HG03139 (cell line): Measurements from ENCODE around the gene SCAANT1.
A peak's percentile ranks its signal among the peaks of the same experiment; 100 is the strongest.

Experiments used
- ATAC-seq: cut with Tn5 transposase; IDR thresholded peaks from one replicate; pipeline ENCODE4 v1.9.1; 2021; ENCODE audit not compliant: unreplicated experiment

SCAANT1 gene

DNA sequence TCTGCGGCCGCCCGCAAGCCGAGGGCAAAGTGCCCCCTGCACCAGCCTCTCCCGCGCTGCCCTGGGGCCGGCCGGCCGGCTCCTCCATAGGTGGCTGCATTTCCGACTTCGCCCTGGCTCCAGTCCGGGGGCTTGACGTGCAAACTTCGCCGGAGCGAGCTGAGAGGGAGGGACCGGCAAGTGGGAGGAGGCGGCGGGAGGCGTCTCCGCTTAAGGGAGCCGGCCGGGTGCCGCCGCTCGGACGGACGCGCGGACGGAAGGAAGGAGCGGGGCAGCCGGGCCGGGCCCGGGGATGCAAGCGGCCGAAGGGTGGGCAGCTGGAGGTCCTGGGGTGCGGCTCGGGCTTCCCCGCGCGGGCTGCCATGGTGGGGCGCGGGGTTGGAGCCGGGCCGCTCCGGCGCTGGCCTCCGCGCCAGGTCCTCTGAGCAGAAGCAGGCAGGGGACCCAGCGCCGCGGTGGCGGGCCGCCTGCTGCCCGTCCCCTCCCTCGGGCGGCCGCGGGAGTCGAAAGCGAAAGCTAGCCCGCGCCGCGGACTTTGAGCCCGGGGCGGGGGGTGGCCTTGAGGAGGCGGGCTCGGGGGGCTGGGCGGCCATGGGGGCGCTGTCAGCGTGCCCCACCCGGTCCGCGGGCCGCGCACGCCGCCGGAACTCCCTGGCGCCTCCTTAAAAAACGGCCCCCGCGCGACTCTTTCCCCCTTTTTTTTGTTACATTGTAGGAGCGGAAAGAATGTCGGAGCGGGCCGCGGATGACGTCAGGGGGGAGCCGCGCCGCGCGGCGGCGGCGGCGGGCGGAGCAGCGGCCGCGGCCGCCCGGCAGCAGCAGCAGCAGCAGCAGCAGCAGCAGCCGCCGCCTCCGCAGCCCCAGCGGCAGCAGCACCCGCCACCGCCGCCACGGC, at the start of gene SCAANT1:
Gene SCAANT1 (minus strand): TSS at position 511 of the 895 bp plus-strand sequence.
- peak; percentile 69 for ATAC-seq

DNA sequence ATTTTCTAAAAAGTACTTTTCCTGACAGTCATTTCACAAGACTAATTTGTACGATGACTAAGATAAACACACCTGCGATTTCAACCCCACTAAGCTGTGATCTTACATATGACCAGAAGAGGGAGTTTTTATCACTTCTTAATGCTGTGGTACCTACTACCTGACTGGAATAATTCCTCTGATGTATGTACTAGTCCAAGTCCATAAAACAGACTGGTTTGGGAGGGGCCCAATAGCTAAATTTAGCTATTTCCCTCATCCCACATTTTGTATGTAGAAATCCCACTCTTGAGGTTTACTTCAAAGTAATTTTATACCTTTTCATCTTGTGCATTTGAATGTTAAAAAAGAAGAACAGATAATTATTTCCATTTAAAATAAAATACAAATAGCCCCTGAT, 49.7 kb upstream of the SCAANT1 start:
- ATAC-seq = peak; percentile 75

DNA sequence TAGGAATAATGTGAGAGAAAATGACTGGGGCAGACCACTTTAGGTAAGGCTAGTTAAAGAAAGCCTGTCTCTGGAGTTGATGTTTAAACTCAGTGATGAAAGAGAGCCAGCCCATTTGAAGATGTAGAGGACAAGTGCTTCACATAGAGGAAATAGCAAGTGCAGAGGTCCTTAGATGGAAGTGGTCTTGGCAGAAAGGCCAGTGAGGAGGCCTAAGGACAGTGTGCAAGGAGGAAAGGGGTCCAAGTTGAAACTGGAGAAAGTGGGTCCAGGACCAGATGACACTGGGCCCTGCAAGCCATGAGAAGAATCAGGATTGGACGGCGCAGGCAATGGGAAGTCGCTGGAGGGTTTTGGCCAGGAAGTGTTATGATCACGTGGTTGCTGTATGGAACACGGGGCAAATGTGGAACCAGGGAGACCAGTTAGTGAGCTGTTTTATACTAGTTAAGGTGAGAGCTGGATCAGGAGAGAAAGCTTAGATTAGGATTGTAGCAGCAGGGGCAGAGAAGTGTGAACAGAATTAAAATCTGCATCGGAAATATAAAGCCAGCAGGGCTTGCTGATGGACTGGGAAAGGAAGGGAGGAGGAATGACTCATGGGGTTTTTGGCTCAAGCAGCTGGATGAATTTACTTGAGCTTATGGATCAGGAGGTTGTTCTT, 48.0 kb upstream of the SCAANT1 start:
- peak; percentile 41 for ATAC-seq

DNA sequence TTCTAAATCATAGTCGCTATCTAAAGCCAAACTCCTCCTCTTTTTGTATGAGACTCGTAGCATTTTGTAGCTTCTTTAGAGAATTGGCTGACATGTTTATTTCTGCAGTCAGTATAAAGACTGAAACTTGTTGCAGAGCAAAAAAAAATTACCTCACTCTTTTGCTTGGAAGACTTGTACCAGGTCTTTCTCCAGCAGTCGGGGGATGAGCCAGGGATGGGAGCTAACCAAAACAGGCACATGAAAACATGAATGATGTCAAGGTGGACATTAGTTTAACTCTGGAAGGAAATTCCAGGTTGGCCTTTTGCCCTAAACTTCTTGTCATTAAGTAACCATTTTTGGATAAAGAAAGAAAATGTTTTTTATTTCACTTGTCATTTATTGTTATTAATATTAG, 47.0 kb upstream of the SCAANT1 start:
- ATAC-seq = no peak

DNA sequence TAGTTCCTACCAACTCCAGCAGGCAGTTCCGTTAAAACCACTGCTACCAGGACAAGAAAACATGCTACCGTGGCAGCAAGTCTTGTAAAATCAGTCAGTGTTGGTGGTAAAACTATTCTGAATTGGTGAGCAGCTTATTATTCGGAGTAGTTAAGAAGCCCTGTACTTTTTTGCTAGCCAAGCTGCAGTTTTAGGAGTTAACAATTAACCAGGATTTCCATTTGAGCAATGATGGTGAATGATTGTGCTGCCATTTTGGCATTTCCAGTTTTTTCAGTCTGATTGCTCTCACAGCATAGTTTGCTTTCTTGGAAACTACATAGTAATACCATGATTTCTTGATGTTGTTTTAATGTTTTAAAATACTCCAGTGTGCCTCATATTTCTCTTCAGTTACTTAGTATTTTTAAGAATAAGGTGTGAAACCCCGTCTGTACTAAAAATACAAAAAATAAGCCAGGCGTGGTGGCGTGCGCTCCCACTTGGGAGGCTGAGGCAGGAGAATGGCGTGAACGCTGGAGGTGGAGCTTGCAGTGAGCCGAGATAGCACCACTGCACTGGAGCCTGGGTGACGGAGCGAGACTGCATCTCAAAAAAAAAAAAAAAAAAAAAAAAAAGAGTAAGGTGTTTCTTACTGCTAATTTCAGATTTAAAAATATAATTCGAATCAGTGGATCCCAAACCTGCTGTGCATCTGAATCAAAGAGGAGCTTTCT, 43.8 kb upstream of the SCAANT1 start:
- ATAC-seq = no peak

DNA sequence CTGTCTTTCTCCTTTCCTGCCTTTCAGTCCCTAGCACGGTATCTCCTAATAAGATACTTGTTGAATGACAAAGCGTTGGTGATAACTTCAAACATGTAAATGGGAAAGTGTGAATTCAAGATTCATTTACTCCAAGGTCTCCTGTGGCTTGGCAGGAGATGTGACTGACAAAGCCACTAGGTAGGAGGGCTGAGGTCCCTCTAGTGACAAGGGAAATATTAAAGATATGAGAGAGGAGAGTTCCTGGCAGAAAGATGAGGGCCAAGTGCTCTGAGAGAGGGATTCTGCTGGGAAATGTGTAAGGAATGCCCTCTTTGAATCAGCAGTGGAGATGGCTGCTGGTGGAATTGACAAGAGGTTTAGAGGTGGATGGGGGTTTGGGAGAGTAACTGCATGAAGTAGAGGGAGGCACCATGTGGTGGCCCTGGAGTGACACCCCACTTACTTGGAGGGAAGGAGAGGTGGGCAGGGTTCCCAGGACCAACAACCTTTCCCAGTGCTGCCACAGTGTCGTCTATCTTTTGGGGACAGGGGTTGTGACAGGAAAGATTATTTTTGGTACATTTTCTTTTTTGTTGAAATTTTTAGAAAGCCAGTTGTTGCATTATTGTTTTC, 43.0 kb upstream of the SCAANT1 start:
- no peak for ATAC-seq

DNA sequence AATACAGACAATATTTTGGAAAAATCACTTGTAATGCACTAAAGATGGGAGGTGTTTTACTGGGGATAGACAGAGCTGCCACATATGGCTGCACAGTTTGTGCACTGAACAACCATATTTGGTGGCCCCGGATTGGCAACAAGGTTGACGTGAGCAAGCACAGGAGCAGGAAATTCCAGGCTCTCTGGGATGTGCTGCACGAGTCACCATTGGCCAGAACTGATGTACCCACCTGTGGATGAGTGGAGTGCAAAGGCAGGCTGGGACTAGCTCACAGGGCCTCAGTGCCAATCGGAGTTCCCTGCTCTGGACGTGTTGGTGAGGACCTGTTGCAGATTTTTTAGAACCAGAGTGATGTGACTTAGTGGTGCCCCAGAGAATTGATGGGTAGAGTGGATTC, 42.0 kb upstream of the SCAANT1 start:
- ATAC-seq = no peak

DNA sequence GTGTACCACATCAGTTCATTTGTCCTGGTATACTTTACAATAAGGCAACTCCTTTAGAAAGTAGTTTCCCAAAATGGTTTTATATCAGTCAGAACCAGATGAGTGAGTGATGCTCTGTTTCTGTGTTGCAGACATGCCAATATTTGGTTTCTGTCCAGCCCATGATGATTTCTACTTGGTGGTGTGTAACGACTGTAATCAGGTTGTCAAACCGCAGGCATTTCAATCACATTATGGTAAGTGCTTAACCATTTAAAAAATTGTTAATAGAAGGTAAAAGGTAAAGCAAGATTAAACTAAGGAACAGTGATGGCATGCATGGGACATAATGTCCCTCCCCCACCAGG, 40.0 kb upstream of the SCAANT1 start:
- ATAC-seq = no peak

DNA sequence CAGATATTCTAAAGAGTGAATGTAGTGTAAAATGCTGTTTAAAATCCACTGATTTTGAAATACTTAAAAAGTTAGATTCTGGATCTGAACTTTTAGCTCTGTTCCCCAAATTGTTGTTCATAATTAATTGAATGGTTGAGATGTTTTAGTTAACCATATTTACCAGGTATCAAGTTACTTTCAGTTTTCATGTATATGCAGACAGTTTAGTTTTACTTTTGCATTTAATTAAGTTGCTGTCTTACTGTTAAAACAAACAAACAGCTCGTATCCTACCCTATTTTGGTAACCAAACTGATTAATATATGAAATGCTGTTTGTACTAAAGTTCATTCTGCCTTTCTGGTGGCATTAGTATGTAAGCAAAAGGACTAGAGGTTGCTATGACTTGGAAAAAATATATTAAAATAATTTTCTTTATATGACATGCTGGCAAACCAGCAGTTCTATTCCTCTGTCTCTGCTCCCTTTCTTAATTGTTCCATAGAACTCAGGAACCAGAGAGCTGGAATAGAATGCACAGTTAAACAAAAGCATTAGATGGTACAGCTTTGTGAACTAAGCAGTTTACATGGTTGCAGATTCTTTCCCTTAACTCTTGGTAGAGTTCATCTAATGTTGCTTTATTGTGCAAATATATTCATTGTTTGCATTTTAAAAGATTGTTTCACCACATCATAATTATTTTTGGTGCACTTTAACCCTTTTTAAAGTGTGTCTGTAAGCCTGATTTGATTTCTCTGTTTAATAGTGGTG, 39.5 kb upstream of the SCAANT1 start:
- ATAC-seq = no peak

DNA sequence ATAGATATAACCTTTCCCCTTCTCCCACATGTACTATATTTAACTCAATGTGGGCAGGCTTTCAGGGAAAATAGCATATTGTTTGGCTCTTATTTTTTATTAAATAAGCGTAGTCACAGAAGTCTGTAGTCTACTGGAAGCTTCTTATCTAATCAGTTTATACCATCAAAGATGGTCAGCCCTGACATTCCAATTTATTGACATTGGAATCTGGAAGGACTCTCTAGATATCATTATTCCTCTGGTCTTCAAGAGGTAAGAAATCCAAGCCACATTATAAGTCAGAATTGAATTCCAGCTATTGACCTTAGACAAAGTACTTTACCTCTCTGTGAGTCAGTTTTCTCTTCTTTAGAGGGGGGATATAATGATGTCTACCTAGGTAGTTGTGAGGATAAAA, 38.5 kb upstream of the SCAANT1 start:
- no peak for ATAC-seq

DNA sequence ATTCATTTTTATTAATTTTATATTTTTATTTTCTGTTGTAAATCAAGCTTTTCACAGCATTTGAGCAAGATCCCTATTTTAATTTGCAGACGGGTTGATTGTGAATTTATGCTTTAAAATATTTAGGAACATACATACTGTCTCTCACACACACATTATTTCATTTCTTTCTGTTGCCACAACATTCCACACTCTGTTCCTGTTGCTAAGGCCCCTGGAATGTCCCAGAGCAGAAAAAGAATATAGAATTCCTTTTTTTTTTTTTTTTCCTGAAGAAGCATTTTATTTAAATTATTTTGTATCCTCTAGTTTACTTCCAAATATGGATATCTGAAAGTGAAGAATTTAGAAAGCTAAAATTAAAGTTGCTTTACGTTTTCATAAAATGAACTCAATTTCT, 36.8 kb upstream of the SCAANT1 start:
- ATAC-seq = no peak

DNA sequence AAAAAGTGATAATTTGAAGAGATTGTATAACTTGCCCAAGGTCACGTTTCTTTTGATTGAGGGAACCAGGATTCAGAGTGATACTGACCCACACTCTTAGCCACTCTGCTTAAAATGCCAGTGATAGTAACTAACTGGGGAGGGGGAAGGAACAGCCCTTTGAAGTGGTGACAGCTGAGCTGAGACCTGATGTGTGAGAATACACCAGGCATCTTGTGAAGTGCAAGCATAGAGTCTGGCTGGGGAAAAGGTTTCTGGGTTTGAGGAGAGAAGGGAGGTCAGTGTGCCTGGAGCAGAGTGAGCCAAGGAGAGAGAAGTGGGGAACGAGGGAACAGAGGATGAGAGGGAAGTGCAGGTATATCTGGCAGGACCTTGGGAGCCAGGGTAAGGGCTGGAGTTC, 35.4 kb upstream of the SCAANT1 start:
- ATAC-seq = no peak

DNA sequence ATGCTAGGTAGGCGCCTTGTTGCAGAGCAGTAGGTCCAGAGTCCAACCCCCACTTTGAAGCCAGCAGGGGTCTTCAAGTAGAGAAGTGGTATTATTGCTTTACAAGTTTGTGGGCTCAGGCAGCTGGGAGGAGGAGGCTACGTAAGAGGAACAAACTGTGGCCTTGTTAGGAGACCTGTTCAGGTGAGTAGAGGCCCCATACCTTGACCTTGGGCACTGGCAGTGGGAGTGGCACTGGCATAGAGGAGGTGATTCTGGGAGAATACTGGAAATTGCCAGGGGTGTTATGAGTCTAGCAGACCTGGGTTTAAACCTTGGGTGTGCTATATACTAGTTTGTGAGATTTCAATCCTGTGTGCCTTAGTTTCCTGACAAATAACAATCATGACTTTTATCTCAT, 34.6 kb upstream of the SCAANT1 start:
- no peak for ATAC-seq

DNA sequence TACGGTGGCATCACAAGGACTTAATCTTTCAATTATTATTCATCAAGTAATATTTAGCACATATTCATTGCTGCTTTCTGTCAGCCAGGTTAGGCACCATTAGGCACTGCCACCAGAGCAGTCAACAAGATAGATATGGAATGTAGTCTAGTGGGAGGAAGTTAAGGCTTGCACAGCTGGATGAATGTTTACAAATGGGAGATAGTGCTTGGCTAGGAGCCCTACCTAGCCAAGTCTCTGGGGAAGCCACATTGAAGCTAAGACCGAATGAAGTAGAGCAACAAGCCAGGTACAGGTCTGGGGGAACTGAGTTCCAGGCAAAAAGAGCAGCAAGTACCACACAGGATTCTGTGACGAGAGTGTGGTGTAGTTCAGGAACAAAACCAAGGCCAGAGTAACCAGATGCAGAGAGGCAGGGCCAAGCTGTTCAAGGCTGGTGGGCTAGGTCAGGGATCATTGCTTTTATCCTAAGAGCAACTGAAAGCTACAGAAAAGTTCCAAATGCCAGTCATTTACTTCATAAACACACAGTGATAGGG, 33.4 kb upstream of the SCAANT1 start:
- ATAC-seq = no peak

DNA sequence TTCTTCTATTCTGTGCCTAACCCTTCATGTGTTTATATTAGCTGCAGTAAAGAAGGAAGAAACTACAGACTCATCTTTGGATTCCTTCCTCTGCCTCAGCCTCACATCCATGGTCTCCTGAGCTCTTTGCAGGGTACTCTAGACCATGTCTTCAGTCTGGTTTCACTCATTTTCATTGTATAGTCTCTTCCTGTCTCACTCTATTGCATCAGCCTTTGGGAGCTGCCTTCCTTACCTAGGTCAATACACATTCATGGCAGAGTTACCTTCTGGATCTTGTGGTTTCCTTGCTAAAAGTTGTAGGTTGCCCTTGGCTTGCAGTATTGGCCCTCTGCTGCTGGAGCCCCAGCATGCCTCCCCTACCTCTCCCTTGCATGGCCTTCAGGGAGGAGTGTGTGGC, 31.5 kb upstream of the SCAANT1 start:
- ATAC-seq = no peak

DNA sequence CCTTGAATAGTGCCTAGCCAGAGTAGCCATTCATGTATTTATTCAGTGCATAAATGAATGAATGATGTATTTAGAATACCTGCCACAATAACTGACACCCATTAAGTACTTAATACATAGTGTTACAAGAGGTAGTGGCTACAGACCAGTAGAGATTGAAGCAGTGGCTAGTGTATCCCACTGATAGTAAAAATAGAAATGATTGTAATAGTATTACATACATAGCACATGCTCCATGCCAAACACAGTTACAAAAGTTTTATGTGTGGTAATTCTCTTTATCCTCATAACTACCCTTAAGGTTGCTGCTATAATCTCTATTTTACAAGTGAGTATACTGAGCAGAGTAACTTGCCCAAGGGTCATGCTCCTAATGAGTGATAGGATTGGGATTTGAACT, 30.3 kb upstream of the SCAANT1 start:
- no peak for ATAC-seq

DNA sequence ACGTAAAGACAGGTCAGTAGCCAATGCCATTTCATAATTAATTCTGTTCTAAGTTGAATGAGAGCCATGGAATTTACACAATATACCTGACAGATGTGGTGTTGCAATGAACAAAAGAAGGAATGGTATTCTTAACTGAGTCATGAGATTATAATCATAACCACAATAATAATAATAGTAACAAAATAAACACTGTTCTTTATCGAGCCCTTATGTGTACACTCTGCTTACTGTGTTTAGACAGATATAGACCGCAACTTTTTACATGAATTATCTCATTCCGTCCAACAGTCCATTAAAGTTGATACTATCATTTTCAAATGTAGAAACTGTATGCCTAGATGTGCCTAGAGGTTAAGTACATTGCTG, 28.2 kb upstream of the SCAANT1 start:
- ATAC-seq = no peak

DNA sequence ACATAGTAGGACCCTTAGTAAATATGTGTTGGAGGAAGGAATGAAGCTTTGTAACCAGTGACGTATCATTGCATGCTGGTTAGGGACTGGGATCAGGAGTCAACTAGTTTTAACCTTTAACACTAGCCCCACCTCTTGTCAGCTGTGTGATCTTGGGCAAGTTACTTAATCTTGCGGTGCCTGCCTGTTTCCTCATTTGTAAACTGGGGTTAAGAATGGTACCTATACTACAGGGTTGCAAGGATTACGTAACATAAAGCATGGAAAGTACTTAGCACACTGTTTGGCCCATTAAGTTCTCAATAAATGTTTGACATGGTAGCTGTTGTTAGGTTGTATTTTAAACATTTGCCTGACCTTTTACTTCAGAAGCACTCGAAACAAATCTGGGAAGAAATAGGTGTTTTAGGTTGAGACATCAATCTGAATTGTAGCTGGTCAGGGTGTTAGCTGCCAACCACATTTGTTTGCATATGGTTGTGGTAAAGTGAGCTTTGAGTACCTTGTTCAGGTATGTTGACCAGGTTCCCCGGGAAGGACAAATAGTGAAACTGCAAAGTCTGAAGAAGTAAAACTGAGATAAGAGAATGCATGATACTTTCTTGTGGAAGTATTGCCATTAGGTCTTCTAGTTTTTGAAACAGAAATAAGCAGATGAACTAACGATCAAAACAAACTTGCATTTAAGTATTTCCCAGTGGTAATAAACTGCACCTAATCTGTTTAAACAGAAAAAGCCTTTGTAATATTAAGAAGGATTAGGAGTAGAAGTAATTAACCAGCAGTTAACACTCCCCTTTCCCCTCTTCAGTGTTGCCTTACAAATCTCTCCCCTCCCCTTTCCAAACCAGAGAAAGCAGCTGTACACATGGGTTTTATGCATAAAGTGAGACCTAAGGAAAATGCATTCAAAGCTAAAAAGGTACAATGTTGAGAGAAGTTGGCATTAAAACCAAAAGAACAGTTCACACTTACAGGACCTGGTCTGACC, 25.8 kb upstream of the SCAANT1 start:
- ATAC-seq = peak; percentile 63

DNA sequence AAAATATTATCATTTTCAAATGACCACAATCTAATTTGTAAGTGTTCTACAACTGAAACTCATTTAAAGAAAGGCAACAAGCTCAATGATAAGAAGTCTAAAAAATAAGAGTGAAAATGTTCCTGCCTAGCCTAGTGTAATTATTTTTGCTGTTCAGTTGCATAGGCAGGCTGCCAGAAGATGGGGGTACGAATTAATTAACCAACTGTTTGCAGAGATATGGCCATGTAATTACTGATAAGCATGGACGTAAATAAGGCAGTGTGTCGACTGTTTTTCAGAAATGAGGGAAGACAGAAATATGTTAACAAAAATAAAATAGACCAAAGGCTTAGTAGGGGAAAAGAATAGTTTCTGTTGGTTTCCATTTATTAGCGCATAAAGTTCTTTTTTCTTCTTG, 24.7 kb upstream of the SCAANT1 start:
- no peak for ATAC-seq
